Stomach (tissue), 4 donors: ENCODE results near the gene DDHD1.

Source experiments
- EP300 ChIP-seq: sonication (generic); formaldehyde crosslinking; IDR thresholded peaks from one replicate; pipeline ENCODE4 v1.6.1; 2017; ENCODE audit warnings: antibody characterized with exemption
- POLR2A ChIP-seq, 4 donors: fragments of 450-650 bp; IDR thresholded peaks; one replicate each; pipeline ENCODE4 v1.6.1; 2016; ENCODE audit warnings: antibody characterized with exemption in 4 of 4, control low read depth in 2 of 4, mild to moderate bottlenecking in 1 of 4, moderate library complexity in 1 of 4
- POLR2AphosphoS5 ChIP-seq, 3 donors: sonication (generic); formaldehyde crosslinking; IDR thresholded peaks; one replicate each; pipeline ENCODE4 v1.6.1; 2016; ENCODE audit warnings: antibody characterized with exemption in 3 of 3
- TF ChIP-seq, protein P1 (sequence below), 7 experiments: fragments of 450-650 bp in 4 of 7; fragments of 200-600 bp in 3 of 7; sonication (generic) in 3 of 7; IDR thresholded peaks; one replicate each; pipeline ENCODE4 v1.5.1; 2016 to 2019; ENCODE audit warnings: antibody characterized with exemption in 7 of 7, control low read depth in 2 of 7, mild to moderate bottlenecking in 1 of 7

DNA sequence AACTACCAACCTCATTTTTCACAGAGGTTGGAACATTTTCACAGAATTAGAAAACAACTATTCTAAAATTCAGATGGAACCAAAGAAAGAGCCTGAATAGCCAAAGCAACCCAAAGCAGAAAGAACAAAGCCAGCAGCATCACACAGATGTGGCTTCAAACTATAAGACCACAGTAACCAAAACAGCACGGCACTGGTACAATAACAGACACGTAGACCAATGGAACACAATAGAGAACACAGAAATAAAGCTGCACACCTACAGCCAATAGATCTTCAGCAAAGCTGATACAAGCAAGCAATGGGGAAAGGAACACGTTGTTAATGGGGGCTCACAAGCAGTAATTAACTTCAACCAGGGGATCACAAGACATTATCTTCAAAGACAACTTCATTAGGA lies 114.5 kb downstream of the DDHD1 start:
- TF ChIP-seq, protein P1, sequence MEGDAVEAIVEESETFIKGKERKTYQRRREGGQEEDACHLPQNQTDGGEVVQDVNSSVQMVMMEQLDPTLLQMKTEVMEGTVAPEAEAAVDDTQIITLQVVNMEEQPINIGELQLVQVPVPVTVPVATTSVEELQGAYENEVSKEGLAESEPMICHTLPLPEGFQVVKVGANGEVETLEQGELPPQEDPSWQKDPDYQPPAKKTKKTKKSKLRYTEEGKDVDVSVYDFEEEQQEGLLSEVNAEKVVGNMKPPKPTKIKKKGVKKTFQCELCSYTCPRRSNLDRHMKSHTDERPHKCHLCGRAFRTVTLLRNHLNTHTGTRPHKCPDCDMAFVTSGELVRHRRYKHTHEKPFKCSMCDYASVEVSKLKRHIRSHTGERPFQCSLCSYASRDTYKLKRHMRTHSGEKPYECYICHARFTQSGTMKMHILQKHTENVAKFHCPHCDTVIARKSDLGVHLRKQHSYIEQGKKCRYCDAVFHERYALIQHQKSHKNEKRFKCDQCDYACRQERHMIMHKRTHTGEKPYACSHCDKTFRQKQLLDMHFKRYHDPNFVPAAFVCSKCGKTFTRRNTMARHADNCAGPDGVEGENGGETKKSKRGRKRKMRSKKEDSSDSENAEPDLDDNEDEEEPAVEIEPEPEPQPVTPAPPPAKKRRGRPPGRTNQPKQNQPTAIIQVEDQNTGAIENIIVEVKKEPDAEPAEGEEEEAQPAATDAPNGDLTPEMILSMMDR (IDR thresholded peaks at IDR 0.05), result no peak
- TF ChIP-seq POLR2A (IDR thresholded peaks at IDR 0.05) (no peak), EP300 (no peak), POLR2AphosphoS5 (IDR thresholded peaks at IDR 0.05) (no peak)
